GM06990 (cell line): ENCODE measurements around the gene TANGO2.

Experiments used
- DNase-seq: peaks from one replicate; pipeline ENCODE4 v3.0.0-alpha.2; 2011; ENCODE audit not compliant: insufficient read length; ENCODE audit errors: extremely low read depth
- H3K27me3 ChIP-seq: replicated peaks from 2 replicates; pipeline ENCODE4 v1.6.0; 2011; ENCODE audit warnings: low read length; ENCODE audit not compliant: control insufficient read depth, insufficient read depth
- H3K36me3 ChIP-seq: 2 replicates; pipeline ENCODE4 v1.5.1; 2011; ENCODE audit warnings: low read length; ENCODE audit not compliant: control insufficient read depth, insufficient read depth
- H3K4me3 ChIP-seq: replicated peaks from 2 replicates; pipeline ENCODE4 v1.5.1; 2011; ENCODE audit warnings: low read depth, mild to moderate bottlenecking, control low read depth, low read length
- CTCF ChIP-seq: IDR thresholded peaks from 2 replicates; pipeline ENCODE4 v1.5.1; 2011; ENCODE audit warnings: low read length, control low read depth, mild to moderate bottlenecking, inconsistent platforms; ENCODE audit not compliant: insufficient read depth, poor library complexity, severe bottlenecking

The TANGO2 gene

GRCh38 chr22:20094197-20094807 lies 73.4 kb downstream of the TANGO2 start:
- H3K36me3 ChIP-seq = peaks cover 36% of the 10 kb centered on the region
- no peak for DNase-seq
- TF ChIP-seq CTCF = no peak

GRCh38 chr22:20095521-20095920 lies 74.6 kb downstream of the TANGO2 start:
- Histone ChIP-seq H3K4me3 (no peak overlapping the region), H3K27me3 (no peaks in the 10 kb centered on the region), H3K36me3 (peaks cover 27% of the 10 kb centered on the region)
- no peak for DNase-seq
- TF ChIP-seq CTCF = no peak

More at GRCh38 chr22:20094197-20094807, 73.4 kb downstream of the TANGO2 start:
- H3K4me3 ChIP-seq = no peak overlapping the region
- H3K27me3 ChIP-seq = no peaks in the 10 kb centered on the region

- H3K27me3 ChIP-seq = no peaks in the 10 kb centered on the region
- TF ChIP-seq CTCF = no peak
- DNase-seq = no peak
- H3K36me3 ChIP-seq = peaks cover 21% of the 10 kb centered on the region
- H3K4me3 ChIP-seq = no peak overlapping the region
Observed at GRCh38 chr22:20096574-20097420, 75.9 kb downstream of the TANGO2 start.

- peaks cover 10% of the 10 kb centered on the region for H3K36me3 ChIP-seq
- no peak for TF ChIP-seq CTCF
Observed at GRCh38 chr22:20099099-20099711, 78.3 kb downstream of the TANGO2 start.

GRCh38 chr22:20101638-20102037 lies 80.7 kb downstream of the TANGO2 start:
- DNase-seq = no peak
- no peak for TF ChIP-seq CTCF
- Histone ChIP-seq H3K4me3 (no peak overlapping the region), H3K36me3 (peaks cover 25% of the 10 kb centered on the region), H3K27me3 (no peaks in the 10 kb centered on the region)

More at GRCh38 chr22:20099099-20099711, 78.3 kb downstream of the TANGO2 start:
- Histone ChIP-seq H3K27me3 (no peaks in the 10 kb centered on the region), H3K4me3 (no peak overlapping the region)
- no peak for DNase-seq
